HepG2 (cell line): ENCODE data around the gene NEAT1. TPM values are rescaled to one million over a fixed set of nuclear protein-coding genes. Genes with fewer than 3 reads are reported as not detected.

ENCODE experiments used
- ATAC-seq: fragments of 200-7000 bp; cut with Tn5 transposase; 3 replicates; pipeline ENCODE4 v1.9.1; 2020; ENCODE audit warnings: mild to moderate bottlenecking, moderate library complexity
- BruUV-seq: library from RNA; stranded (reverse); fragments of 400-500 nt; replicated peaks from 2 replicates; lab custom pipeline; 2021; lab: Mats Ljungman, UMichigan
- CTCF ChIA-PET: fragments of 300-600 bp; formaldehyde crosslinking; extraction: SDS; loops from one replicate; lab custom pipeline; 2021; ENCODE audit warnings: low total read pairs, inconsistent platforms, low intra/inter-chr PET ratio; lab: Yijun Ruan, JAX
- POLR2A ChIA-PET: fragments of 350-600 bp; sonication (Branson Sonifier 250); formaldehyde crosslinking; loops from one replicate; lab custom pipeline; 2020; ENCODE audit warnings: antibody characterized with exemption, inconsistent platforms; lab: Yijun Ruan, JAX
- DNase-seq: peaks from one replicate; pipeline ENCODE4 v3.0.0-alpha.2; 2015; ENCODE audit warnings: low spot score
- FAIRE-seq: peaks from 3 replicates; lab custom pipeline; 2011; peaks lifted over from hg19 to GRCh38; lab: Jason Lieb, UNC
- H2AFZ ChIP-seq: one replicate; pipeline ENCODE4 v1.6.1; 2011; ENCODE audit warnings: low read length, inconsistent platforms
- H3K27ac ChIP-seq: fragments of 300-600 bp; 3 replicates; pipeline ENCODE4 v1.8.0; 2011; ENCODE audit warnings: mixed run types, mild to moderate bottlenecking, mixed read lengths, low read length, inconsistent platforms; ENCODE audit not compliant: insufficient read depth; ENCODE audit errors: extremely low read length
- H3K27me3 ChIP-seq, 2 experiments: fragments of 200-600 bp in 1 of 2; 2 replicates in 1 of 2; 3 replicates in 1 of 2; pipeline versions ENCODE4 v1.6.0 to v1.8.0; 2011; ENCODE audit warnings: low read length in 2 of 2, mild to moderate bottlenecking in 2 of 2, moderate library complexity in 2 of 2, inconsistent platforms in 1 of 2; ENCODE audit not compliant: insufficient read depth in 2 of 2, control insufficient read depth in 1 of 2
- H3K36me3 ChIP-seq, 2 experiments: fragments of 200-600 bp in 1 of 2; replicated peaks in 1 of 2; 2 replicates in 1 of 2; 3 replicates in 1 of 2; pipeline versions ENCODE4 v1.5.1 to v1.8.0; 2011; ENCODE audit warnings: low read length in 2 of 2, inconsistent platforms in 1 of 2; ENCODE audit not compliant: insufficient read depth in 2 of 2, control insufficient read depth in 1 of 2
- H3K4me1 ChIP-seq: 2 replicates; pipeline ENCODE4 v1.5.1; 2012; ENCODE audit warnings: low read length, inconsistent platforms; ENCODE audit not compliant: insufficient read depth
- H3K4me2 ChIP-seq: 2 replicates; pipeline ENCODE4 v1.6.0; 2011; ENCODE audit warnings: low read depth, low read length, inconsistent platforms
- H3K4me3 ChIP-seq, 3 experiments: fragments of 200-600 bp in 1 of 3; sonication (generic), shearing (Covaris generic) in 1 of 3; replicated peaks in 1 of 3; 2 replicates each; pipeline ENCODE4 v1.5.1; 2011 to 2016; ENCODE audit warnings: low read length in 3 of 3, inconsistent platforms in 2 of 3, low read depth in 2 of 3, mild to moderate bottlenecking in 2 of 3, control low read depth in 1 of 3, mixed read lengths in 1 of 3; ENCODE audit not compliant: insufficient read depth in 1 of 3
- H3K79me2 ChIP-seq: one replicate; pipeline ENCODE4 v1.6.1; 2011; ENCODE audit warnings: low read length, inconsistent platforms; ENCODE audit not compliant: insufficient read depth
- H3K9ac ChIP-seq: 2 replicates; pipeline ENCODE4 v1.6.0; 2011; ENCODE audit warnings: mild to moderate bottlenecking, low read depth, low read length, inconsistent platforms; ENCODE audit not compliant: insufficient read depth
- H3K9me3 ChIP-seq: 2 replicates; pipeline ENCODE4 v1.5.1; 2012; ENCODE audit warnings: mild to moderate bottlenecking, low read length
- H4K20me1 ChIP-seq: 2 replicates; pipeline ENCODE4 v1.6.0; 2011; ENCODE audit warnings: inconsistent platforms, mild to moderate bottlenecking, low read length, moderate library complexity; ENCODE audit not compliant: insufficient read depth
- FOSL2 ChIP-seq: sonication (generic); formaldehyde crosslinking; IDR thresholded peaks from 2 replicates; pipeline ENCODE4 v1.4.0; 2020; ENCODE audit warnings: missing genetic modification reagents
- RXRB ChIP-seq: IDR thresholded peaks from 2 replicates; pipeline ENCODE4 v1.6.1; 2016; ENCODE audit warnings: borderline replicate concordance, missing genetic modification reagents, missing compliant biosample characterization
- TBX3 ChIP-seq: fragments of 450-650 bp; IDR thresholded peaks from 2 replicates; pipeline ENCODE4 v1.6.1; 2017; ENCODE audit warnings: antibody characterized with exemption, mild to moderate bottlenecking, inconsistent platforms, borderline replicate concordance
- TEAD3 ChIP-seq: optimal IDR thresholded peaks from 2 replicates; pipeline ENCODE3; 2016; ENCODE audit warnings: borderline replicate concordance
- TGIF2 ChIP-seq: IDR thresholded peaks from 2 replicates; pipeline ENCODE4 v1.6.1; 2016; ENCODE audit warnings: control low read depth, missing compliant biosample characterization
- ZFX ChIP-seq: sonication (generic); formaldehyde crosslinking; IDR thresholded peaks from 2 replicates; pipeline ENCODE4 v1.4.0; 2020; ENCODE audit warnings: mild to moderate bottlenecking, low read depth, missing genetic modification reagents, moderate library complexity
- ZNF251 ChIP-seq: sonication (generic); formaldehyde crosslinking; IDR thresholded peaks from 2 replicates; pipeline ENCODE4 v1.9.0; 2021; ENCODE audit warnings: mild to moderate bottlenecking, missing genetic modification reagents
- ZSCAN21 ChIP-seq: sonication (generic); formaldehyde crosslinking; IDR thresholded peaks from 2 replicates; pipeline ENCODE4 v1.8.0; 2022; ENCODE audit warnings: mild to moderate bottlenecking, missing genetic modification reagents, moderate library complexity, borderline replicate concordance
- ZSCAN25 ChIP-seq: sonication (generic); formaldehyde crosslinking; IDR thresholded peaks from 2 replicates; pipeline ENCODE4 v1.8.0; 2022; ENCODE audit warnings: mild to moderate bottlenecking, missing genetic modification reagents
- WGBS: methylation state at CpG from one replicate; pipeline ENCODE4 v1.1.6; 2017; ENCODE audit warnings: low lambda C conversion rate; 5-methylcytosine and 5-hydroxymethylcytosine counted together
- in situ Hi-C: cut with HindIII; loops from 2 replicates; pipeline ENCODE4 v1.10.0; 2017; ENCODE audit warnings: low pct_unique_long_range_greater_than_20kb; ENCODE audit not compliant: extremely low pct_ligation_motif_present
- intact Hi-C: fragments of 100-400 bp; cut with micrococcal nuclease; formaldehyde crosslinking; loops from one replicate; pipeline ENCODE4 v1.10.0; 2022; ENCODE audit not compliant: unreplicated experiment
- polyA plus RNA-seq, 8 experiments: library from polyadenylated mRNA; depleted of rRNA in 3 of 8; stranded (reverse) in 7 of 8; unstranded in 1 of 8; fragments of >200 nt; fragmentation: Illumina TruSeq in 4 of 8; extraction: Trizol in 4 of 8; gene quantifications; 2 replicates each; pipeline versions ENCODE4 v1.2.1 to v1.2.3, GENCODE V29; 2011 to 2016; ENCODE audit warnings: low read depth in 4 of 8, missing spikeins in 1 of 8, mixed read lengths in 1 of 8; ENCODE audit not compliant: insufficient read depth in 1 of 8
- total RNA-seq, 5 experiments: library from RNA; depleted of rRNA; stranded (reverse); fragments of >200 nt; fragmentation: Illumina TruSeq; extraction: Trizol; gene quantifications; 2 replicates each; pipeline ENCODE4 v1.2.3, GENCODE V29; 2016; ENCODE audit warnings: low read depth in 1 of 5
- TF ChIP-seq, protein P1 (sequence below): sonication (generic); formaldehyde crosslinking; IDR thresholded peaks from 2 replicates; pipeline ENCODE4 v1.4.0; 2020; ENCODE audit warnings: missing genetic modification reagents
- TF ChIP-seq, protein P2 (sequence below): IDR thresholded peaks from 2 replicates; pipeline ENCODE4 v1.6.1; 2016; ENCODE audit warnings: missing genetic modification reagents, missing compliant biosample characterization
- TF ChIP-seq, protein P3 (sequence below), 2 experiments: sonication (generic) in 1 of 2; formaldehyde crosslinking in 1 of 2; IDR thresholded peaks; 2 replicates each; pipeline versions ENCODE4 v1.4.0 to v1.6.1; 2018 to 2020; ENCODE audit warnings: missing genetic modification reagents in 2 of 2, borderline replicate concordance in 1 of 2, low read depth in 1 of 2, mild to moderate bottlenecking in 1 of 2, missing biosample characterization in 1 of 2
- TF ChIP-seq, protein P4 (sequence below): sonication (generic); formaldehyde crosslinking; conservative IDR thresholded peaks from 2 replicates; pipeline ENCODE4 v1.4.0; 2020; ENCODE audit warnings: missing genetic modification reagents
- TF ChIP-seq, protein P5 (sequence below): IDR thresholded peaks from 2 replicates; pipeline ENCODE4 v1.6.1; 2016; ENCODE audit warnings: missing compliant biosample characterization, missing genetic modification reagents, borderline replicate concordance

The NEAT1 gene
- total and polyA plus RNA-seq, 2 of the 13 experiments (the other 11 are each of a cell fraction or from before 2014, with no cell fraction given): 20.5 to 41.2 TPM

DNA sequence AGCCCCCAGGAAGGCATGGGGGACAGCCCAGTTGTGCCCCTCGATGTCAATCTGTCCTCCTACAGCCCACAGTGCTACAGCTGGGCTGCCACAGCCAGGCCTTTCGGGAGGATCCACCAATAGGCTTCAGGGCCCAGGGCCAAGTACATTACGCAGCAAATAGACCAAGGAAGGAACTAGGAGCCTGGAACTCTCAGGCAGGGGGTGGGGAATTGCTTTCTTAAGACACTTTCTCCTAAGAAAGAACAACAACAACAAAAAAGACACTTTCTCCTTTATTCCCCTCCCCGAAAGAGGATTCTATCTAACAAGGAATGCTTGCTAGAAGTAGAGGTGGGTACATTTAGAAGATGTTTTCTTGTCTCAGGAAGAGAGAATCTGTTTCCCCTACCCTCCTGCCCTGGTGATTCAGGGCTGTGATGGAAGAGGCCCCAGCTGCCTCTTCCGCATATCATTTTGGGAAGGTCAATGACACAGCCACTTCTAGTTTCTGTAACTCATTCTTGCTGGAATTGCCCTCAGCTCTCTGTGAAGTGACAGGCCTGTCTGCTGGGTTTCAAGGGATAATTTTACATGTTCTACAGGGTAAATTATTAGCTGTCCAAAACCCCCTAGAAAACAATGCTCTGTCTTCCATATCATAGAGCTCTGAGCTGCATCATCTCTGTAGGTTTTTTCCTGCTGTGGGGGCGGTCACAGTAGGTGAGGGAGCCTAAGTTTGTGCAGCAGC is 70.2 kb downstream of the NEAT1 start (continued):
- TF ChIP-seq, protein P1, sequence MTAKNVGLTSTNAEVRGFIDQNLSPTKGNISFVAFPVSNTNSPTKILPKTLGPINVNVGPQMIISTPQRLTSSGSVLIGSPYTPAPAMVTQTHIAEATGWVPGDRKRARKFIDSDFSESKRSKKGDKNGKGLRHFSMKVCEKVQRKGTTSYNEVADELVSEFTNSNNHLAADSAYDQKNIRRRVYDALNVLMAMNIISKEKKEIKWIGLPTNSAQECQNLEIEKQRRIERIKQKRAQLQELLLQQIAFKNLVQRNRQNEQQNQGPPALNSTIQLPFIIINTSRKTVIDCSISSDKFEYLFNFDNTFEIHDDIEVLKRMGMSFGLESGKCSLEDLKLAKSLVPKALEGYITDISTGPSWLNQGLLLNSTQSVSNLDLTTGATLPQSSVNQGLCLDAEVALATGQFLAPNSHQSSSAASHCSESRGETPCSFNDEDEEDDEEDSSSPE (CRISPR knock-in tag): no peak
- TF ChIP-seq TBX3: no peak
- TF ChIP-seq ZSCAN21: no peak
- peak; percentile 30; the same call in 1 of the 2 replicates for TF ChIP-seq RXRB

DNA sequence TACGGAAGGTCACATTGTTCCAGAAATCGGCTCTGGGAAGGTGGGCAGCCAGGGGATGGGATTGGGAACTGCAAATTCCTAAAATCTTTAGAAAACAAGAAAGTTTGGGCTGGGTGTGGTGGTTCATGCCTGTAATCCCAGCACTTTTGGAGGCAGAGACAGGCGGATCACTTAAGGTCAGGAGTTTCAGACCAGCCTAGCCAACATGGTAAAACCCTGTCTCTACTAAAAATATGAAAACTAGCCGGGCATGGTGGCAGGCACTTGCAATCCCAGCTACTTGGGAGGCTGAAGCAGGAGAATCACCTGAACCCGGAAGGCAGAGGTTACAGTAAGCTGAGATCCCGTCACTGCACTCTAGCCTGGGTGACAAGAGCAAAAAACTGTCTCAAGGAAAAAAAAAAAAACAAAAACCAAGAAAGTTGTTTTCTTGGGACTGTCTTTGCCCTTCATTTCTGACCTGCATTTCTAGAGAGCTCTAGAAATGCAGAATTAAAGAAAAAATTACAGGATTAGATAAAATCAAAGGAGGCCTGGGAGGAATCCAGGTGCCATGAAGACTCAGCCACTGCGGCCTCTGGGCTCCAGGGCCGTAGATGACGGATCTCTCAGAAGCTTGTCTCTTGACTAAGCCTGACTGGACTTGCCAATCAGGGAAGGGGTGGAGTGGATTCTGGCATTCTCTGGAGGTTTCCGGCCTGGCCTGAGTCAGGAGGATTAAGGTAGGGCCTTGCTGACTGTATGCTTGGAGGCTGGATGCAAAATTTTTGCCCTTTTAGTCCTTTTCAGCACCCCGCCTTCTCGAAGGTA is 71.0 kb downstream of the NEAT1 start:
- 16% methylated on average over 12 of the region's 12 CpGs for WGBS
- FAIRE-seq (peak; percentile 84), ATAC-seq (no peak), DNase-seq (peak; percentile 80)
- Histone ChIP-seq H2AFZ (no peak overlapping the region), H3K27me3 (no peaks in the 10 kb centered on the region; a peak in 1 of 5 replicates), H3K9ac (peak overlapping the region; percentile 49), H3K4me2 (peak overlapping the region; percentile 86), H3K36me3 (no peaks in the 10 kb centered on the region), H3K4me1 (peaks cover 75% of the 10 kb centered on the region), H4K20me1 (no peaks in the 10 kb centered on the region), H3K79me2 (peaks cover 13% of the 10 kb centered on the region), H3K9me3 (no peaks in the 10 kb centered on the region), H3K27ac (peak overlapping the region; percentile 48), H3K4me3 (peak overlapping the region; percentile 22 to 55 (median 41); a peak in 5 of 6 replicates)
- POLR2A ChIA-PET: interaction anchor here (1.1 to 27.3 kb wide), 9 partner anchors 9 to 136 kb away, joined by 3 to 1590 read pairs (median 13); partner anchors contain the start of genes MALAT1 and NEAT1
- intact Hi-C loops: no loop called here
- no TSS peak for BruUV-seq
- in situ Hi-C loops: no loop called here
- CTCF ChIA-PET: no interaction called here
- no peak for TF ChIP-seq ZSCAN25
- TF ChIP-seq, protein P2, sequence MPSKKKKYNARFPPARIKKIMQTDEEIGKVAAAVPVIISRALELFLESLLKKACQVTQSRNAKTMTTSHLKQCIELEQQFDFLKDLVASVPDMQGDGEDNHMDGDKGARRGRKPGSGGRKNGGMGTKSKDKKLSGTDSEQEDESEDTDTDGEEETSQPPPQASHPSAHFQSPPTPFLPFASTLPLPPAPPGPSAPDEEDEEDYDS (CRISPR knock-in tag): peak; percentile 41; the same call in 1 of the 2 replicates
- TF ChIP-seq ZFX (CRISPR knock-in tag): peak; percentile 60
- peak; percentile 41 for TF ChIP-seq TEAD3 (CRISPR knock-in tag)
- no peak for TF ChIP-seq ZNF251 (CRISPR knock-in tag)
- TF ChIP-seq, protein P3, sequence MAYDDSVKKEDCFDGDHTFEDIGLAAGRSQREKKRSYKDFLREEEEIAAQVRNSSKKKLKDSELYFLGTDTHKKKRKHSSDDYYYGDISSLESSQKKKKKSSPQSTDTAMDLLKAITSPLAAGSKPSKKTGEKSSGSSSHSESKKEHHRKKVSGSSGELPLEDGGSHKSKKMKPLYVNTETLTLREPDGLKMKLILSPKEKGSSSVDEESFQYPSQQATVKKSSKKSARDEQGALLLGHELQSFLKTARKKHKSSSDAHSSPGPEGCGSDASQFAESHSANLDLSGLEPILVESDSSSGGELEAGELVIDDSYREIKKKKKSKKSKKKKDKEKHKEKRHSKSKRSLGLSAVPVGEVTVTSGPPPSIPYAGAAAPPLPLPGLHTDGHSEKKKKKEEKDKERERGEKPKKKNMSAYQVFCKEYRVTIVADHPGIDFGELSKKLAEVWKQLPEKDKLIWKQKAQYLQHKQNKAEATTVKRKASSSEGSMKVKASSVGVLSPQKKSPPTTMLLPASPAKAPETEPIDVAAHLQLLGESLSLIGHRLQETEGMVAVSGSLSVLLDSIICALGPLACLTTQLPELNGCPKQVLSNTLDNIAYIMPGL (CRISPR knock-in tag; IDR thresholded peaks at IDR 0.05; ENCODE audit: borderline replicate concordance in 1 of 2, low read depth in 1 of 2): 0 out of 4 replicates have a peak, but pooled peaks of 1 of the 2 experiments have one; percentile 13
- TF ChIP-seq, protein P4, sequence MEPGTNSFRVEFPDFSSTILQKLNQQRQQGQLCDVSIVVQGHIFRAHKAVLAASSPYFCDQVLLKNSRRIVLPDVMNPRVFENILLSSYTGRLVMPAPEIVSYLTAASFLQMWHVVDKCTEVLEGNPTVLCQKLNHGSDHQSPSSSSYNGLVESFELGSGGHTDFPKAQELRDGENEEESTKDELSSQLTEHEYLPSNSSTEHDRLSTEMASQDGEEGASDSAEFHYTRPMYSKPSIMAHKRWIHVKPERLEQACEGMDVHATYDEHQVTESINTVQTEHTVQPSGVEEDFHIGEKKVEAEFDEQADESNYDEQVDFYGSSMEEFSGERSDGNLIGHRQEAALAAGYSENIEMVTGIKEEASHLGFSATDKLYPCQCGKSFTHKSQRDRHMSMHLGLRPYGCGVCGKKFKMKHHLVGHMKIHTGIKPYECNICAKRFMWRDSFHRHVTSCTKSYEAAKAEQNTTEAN (CRISPR knock-in tag): no peak
- peak; percentile 25; the same call in 1 of the 2 replicates for TF ChIP-seq FOSL2
- TF ChIP-seq, protein P5, sequence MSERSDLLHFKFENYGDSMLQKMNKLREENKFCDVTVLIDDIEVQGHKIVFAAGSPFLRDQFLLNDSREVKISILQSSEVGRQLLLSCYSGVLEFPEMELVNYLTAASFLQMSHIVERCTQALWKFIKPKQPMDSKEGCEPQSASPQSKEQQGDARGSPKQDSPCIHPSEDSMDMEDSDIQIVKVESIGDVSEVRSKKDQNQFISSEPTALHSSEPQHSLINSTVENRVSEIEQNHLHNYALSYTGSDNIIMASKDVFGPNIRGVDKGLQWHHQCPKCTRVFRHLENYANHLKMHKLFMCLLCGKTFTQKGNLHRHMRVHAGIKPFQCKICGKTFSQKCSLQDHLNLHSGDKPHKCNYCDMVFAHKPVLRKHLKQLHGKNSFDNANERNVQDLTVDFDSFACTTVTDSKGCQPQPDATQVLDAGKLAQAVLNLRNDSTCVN (CRISPR knock-in tag): no peak
- no peak for TF ChIP-seq TGIF2 (CRISPR knock-in tag)
